Keratinocyte (primary cell): ENCODE data around the gene SELENOP.

ENCODE experiments used
- EZH2 ChIP-seq: IDR thresholded peaks from one replicate; pipeline ENCODE4 v1.6.1; 2012; ENCODE audit warnings: inconsistent platforms, mild to moderate bottlenecking, low read length, moderate library complexity
- TF ChIP-seq, protein P1 (sequence below), 3 experiments: IDR thresholded peaks in 1 of 3; conservative IDR thresholded peaks in 1 of 3; optimal IDR thresholded peaks in 1 of 3; 2 replicates in 2 of 3; 3 replicates in 1 of 3; pipeline versions ENCODE3 to v1.5.1; 2011; ENCODE audit warnings: low read length in 3 of 3, mild to moderate bottlenecking in 3 of 3, moderate library complexity in 2 of 3, control low read depth in 1 of 3, inconsistent platforms in 1 of 3; ENCODE audit not compliant: insufficient read depth in 2 of 3; ENCODE audit errors: extremely low read depth in 1 of 3

DNA sequence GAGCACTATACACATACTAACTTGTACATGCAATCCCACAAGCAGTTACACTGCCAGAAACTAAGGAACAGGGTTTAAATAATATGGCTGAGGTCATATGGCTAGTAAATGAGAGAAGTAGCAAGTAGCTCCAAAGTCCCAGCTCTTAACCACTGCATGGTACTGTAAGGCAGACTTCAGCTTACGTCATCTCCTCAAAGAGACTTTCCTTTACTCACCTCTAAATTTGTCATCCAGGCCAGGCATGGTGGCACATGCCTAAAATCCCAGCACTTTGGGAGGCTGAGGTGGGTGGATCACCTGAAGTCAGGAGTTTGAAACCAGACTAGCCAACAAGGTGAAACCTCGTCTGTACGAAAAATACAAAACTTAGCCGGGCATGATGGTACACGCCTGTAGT, 20.4 kb upstream of the SELENOP start:
- TF ChIP-seq EZH2 = no peak
- TF ChIP-seq, protein P1, sequence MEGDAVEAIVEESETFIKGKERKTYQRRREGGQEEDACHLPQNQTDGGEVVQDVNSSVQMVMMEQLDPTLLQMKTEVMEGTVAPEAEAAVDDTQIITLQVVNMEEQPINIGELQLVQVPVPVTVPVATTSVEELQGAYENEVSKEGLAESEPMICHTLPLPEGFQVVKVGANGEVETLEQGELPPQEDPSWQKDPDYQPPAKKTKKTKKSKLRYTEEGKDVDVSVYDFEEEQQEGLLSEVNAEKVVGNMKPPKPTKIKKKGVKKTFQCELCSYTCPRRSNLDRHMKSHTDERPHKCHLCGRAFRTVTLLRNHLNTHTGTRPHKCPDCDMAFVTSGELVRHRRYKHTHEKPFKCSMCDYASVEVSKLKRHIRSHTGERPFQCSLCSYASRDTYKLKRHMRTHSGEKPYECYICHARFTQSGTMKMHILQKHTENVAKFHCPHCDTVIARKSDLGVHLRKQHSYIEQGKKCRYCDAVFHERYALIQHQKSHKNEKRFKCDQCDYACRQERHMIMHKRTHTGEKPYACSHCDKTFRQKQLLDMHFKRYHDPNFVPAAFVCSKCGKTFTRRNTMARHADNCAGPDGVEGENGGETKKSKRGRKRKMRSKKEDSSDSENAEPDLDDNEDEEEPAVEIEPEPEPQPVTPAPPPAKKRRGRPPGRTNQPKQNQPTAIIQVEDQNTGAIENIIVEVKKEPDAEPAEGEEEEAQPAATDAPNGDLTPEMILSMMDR (optimal IDR thresholded peaks at IDR 0.05 in 1 of 3, IDR thresholded peaks at IDR 0.05 in 1 of 3, conservative IDR thresholded peaks at IDR 0.05 in 1 of 3; ENCODE audit: extremely low read depth in 1 of 3, insufficient read depth in 2 of 3, low read length in 3 of 3) = no peak
